Loucy (cell line): Measurements from ENCODE around the gene TBCE.

Experiments used
- H2AFZ ChIP-seq: fragments of 200-600 bp; sonication (generic); 2 replicates; pipeline ENCODE4 v1.6.0; 2016; ENCODE audit warnings: antibody characterized with exemption, mild to moderate bottlenecking, low read length, moderate library complexity
- H3F3A ChIP-seq: fragments of 200-600 bp; 2 replicates; pipeline ENCODE4 v1.6.0; 2016; ENCODE audit warnings: antibody characterized with exemption, low read depth, mild to moderate bottlenecking
- H3K27me3 ChIP-seq: fragments of 200-600 bp; sonication (generic); 2 replicates; pipeline ENCODE4 v1.6.1; 2014; ENCODE audit warnings: low read length, mild to moderate bottlenecking; ENCODE audit not compliant: insufficient read depth, poor library complexity, severe bottlenecking
- H3K36me3 ChIP-seq: fragments of 200-600 bp; sonication (generic); 2 replicates; pipeline ENCODE4 v1.6.1; 2016; ENCODE audit warnings: low read length; ENCODE audit not compliant: insufficient read depth
- H3K4me1 ChIP-seq: fragments of 200-600 bp; sonication (generic); 2 replicates; pipeline ENCODE4 v1.5.1; 2014; ENCODE audit warnings: low read length, mild to moderate bottlenecking; ENCODE audit not compliant: insufficient read depth, poor library complexity, severe bottlenecking
- H3K4me2 ChIP-seq: fragments of 200-600 bp; sonication (generic); 2 replicates; pipeline ENCODE4 v1.6.0; 2014; ENCODE audit warnings: antibody characterized with exemption, low read length, low read depth, mild to moderate bottlenecking; ENCODE audit not compliant: poor library complexity, severe bottlenecking
- H3K4me3 ChIP-seq: fragments of 200-600 bp; sonication (generic); 2 replicates; pipeline ENCODE4 v1.5.1; 2014; ENCODE audit warnings: low read length, mild to moderate bottlenecking, mixed read lengths; ENCODE audit not compliant: poor library complexity, severe bottlenecking
- H3K79me2 ChIP-seq: fragments of 200-600 bp; sonication (generic); 2 replicates; pipeline ENCODE4 v1.6.1; 2014; ENCODE audit warnings: low read length; ENCODE audit not compliant: insufficient read depth
- H3K9ac ChIP-seq: fragments of 200-600 bp; sonication (generic); 2 replicates; pipeline ENCODE4 v1.6.0; 2014; ENCODE audit warnings: mild to moderate bottlenecking, low read depth, low read length, moderate library complexity; ENCODE audit not compliant: poor library complexity, severe bottlenecking
- H3K9me2 ChIP-seq: fragments of 200-600 bp; sonication (generic); replicated peaks from 2 replicates; pipeline ENCODE4 v1.6.1; 2016; ENCODE audit warnings: low read depth, low read length, mixed read lengths
- H3K9me3 ChIP-seq: fragments of 200-600 bp; sonication (generic); 2 replicates; pipeline ENCODE4 v1.6.1; 2014; ENCODE audit warnings: mild to moderate bottlenecking, antibody characterized with exemption, low read length, low read depth; ENCODE audit not compliant: insufficient read depth
- H4K20me1 ChIP-seq: fragments of 200-600 bp; sonication (generic); 2 replicates; pipeline ENCODE4 v1.6.0; 2014; ENCODE audit warnings: antibody characterized with exemption, low read length, mild to moderate bottlenecking; ENCODE audit not compliant: insufficient read depth, poor library complexity, severe bottlenecking
- EZH2phosphoT487 ChIP-seq: fragments of 200-600 bp; IDR thresholded peaks from 2 replicates; pipeline ENCODE4 v1.6.1; 2018; ENCODE audit warnings: antibody characterized with exemption, mild to moderate bottlenecking, moderate library complexity, borderline replicate concordance
- TF ChIP-seq, protein P1 (sequence below): fragments of 200-600 bp; sonication (generic); conservative IDR thresholded peaks from 2 replicates; pipeline ENCODE4 v1.5.1; 2014; ENCODE audit warnings: mild to moderate bottlenecking, antibody characterized with exemption, low read length

The TBCE gene

DNA sequence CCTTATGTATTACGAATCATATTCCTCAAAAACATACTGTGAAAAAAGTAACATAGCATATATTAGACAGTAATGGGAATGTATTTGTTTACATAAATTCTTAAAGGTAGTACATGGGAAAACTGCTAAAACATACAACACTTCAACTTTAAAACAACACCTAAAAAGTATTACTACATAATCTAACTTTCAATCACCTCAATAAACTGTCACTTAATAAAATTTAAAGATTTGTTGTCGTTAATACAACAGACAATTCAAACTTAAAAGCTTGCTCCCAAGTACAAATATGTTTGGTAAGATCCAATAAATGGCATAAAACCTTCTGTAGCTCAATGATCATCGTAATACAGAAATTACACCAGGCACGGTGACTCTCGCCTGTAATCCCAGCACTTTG lies 42.9 kb upstream of the TBCE start:
- peak overlapping the region; percentile 91 for H3K9ac ChIP-seq
- H2AFZ ChIP-seq, result no peak overlapping the region
- peaks cover 46% of the 10 kb centered on the region for H3K4me1 ChIP-seq
- no peaks in the 10 kb centered on the region for H3F3A ChIP-seq
- H3K9me2 ChIP-seq, result no peaks in the 10 kb centered on the region
- H3K4me3 ChIP-seq, result peak overlapping the region; percentile 88
- H4K20me1 ChIP-seq, result peaks cover 81% of the 10 kb centered on the region
- peaks cover 5% of the 10 kb centered on the region; the same call in 1 of the 2 replicates for H3K36me3 ChIP-seq
- TF ChIP-seq EZH2phosphoT487, result no peak
- TF ChIP-seq, protein P1, sequence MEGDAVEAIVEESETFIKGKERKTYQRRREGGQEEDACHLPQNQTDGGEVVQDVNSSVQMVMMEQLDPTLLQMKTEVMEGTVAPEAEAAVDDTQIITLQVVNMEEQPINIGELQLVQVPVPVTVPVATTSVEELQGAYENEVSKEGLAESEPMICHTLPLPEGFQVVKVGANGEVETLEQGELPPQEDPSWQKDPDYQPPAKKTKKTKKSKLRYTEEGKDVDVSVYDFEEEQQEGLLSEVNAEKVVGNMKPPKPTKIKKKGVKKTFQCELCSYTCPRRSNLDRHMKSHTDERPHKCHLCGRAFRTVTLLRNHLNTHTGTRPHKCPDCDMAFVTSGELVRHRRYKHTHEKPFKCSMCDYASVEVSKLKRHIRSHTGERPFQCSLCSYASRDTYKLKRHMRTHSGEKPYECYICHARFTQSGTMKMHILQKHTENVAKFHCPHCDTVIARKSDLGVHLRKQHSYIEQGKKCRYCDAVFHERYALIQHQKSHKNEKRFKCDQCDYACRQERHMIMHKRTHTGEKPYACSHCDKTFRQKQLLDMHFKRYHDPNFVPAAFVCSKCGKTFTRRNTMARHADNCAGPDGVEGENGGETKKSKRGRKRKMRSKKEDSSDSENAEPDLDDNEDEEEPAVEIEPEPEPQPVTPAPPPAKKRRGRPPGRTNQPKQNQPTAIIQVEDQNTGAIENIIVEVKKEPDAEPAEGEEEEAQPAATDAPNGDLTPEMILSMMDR, result no peak
- peaks cover 90% of the 10 kb centered on the region for H3K79me2 ChIP-seq
- H3K9me3 ChIP-seq, result no peaks in the 10 kb centered on the region
- no peaks in the 10 kb centered on the region for H3K27me3 ChIP-seq
- peak overlapping the region; percentile 93 for H3K4me2 ChIP-seq

DNA sequence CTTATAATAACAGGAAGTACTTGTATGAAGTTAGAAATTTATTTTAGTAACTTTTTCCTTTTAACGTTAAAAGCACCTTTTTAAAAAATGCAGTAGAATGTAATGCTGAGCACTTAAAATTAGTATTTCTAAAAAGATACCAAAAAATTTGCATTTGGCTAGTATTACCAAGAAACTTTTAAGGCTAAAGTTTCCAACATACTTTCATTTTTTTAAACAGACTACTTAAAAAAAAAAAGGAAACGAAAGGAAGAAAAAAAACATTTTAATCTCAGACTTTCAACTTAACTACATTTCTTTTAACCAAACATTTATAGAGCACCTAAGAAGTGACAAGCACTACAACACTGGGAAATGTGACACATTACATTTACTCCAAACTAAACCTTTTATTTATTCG lies 42.1 kb upstream of the TBCE start:
- Histone ChIP-seq H3K36me3 (0 out of 2 replicates have a peak, but pooled peaks cover 4% of the 10 kb centered on the region), H3K4me2 (peak overlapping the region; percentile 93), H3F3A (no peaks in the 10 kb centered on the region), H4K20me1 (peaks cover 82% of the 10 kb centered on the region), H3K9me2 (no peaks in the 10 kb centered on the region), H3K9me3 (no peaks in the 10 kb centered on the region), H3K79me2 (peaks cover 90% of the 10 kb centered on the region), H3K27me3 (no peaks in the 10 kb centered on the region), H3K4me3 (peak overlapping the region; percentile 88), H2AFZ (no peak overlapping the region), H3K4me1 (peaks cover 50% of the 10 kb centered on the region), H3K9ac (peak overlapping the region; percentile 91)
- TF ChIP-seq, protein P1, result no peak
- TF ChIP-seq EZH2phosphoT487, result no peak

DNA sequence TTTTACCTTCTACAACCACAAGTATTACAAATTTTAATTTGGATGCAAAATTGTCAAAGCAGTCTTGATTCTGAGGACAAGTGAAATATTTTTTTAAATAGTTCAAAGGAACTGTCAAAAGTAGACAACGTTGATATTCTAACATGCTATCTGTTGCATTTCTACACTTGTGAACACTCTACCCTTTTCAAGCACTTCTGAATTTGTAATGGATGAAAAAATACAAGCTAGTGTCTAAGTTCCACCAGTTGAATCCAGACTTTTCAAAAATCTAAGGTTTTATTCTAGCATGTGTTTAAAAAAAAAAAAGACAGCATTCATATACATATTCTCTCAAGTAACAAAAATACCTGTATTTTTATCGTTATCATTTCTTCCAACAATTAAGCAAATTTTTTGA lies 41.4 kb upstream of the TBCE start:
- Histone ChIP-seq H3K4me2 (peak overlapping the region; percentile 93), H3F3A (no peaks in the 10 kb centered on the region), H3K4me1 (peaks cover 55% of the 10 kb centered on the region), H3K4me3 (peak overlapping the region; percentile 88), H3K36me3 (0 out of 2 replicates have a peak, but pooled peaks cover 4% of the 10 kb centered on the region), H4K20me1 (peaks cover 84% of the 10 kb centered on the region), H3K9me3 (no peaks in the 10 kb centered on the region), H3K27me3 (no peaks in the 10 kb centered on the region), H2AFZ (no peak overlapping the region), H3K9me2 (no peaks in the 10 kb centered on the region), H3K9ac (peak overlapping the region; percentile 91), H3K79me2 (peaks cover 90% of the 10 kb centered on the region)
- TF ChIP-seq, protein P1, result no peak
- TF ChIP-seq EZH2phosphoT487, result no peak
